Astrocyte (in vitro differentiated cells and primary cell): ENCODE results near the gene RNF5. TPM values are rescaled to one million over a fixed set of nuclear protein-coding genes. Genes with fewer than 3 reads are reported as not detected.
A peak's percentile ranks its signal among the peaks of the same experiment; 100 is the strongest.

Source experiments
- DNase-seq: peaks from one replicate; pipeline ENCODE4 v3.0.0-alpha.2; 2010; ENCODE audit warnings: low read depth
- FAIRE-seq: peaks from 2 replicates; lab custom pipeline; 2011; peaks lifted over from hg19 to GRCh38; lab: Jason Lieb, UNC
- H2AFZ ChIP-seq: 2 replicates; pipeline ENCODE4 v1.6.0; 2012; ENCODE audit warnings: low read depth, low read length, inconsistent platforms
- H3K27ac ChIP-seq: 2 replicates; pipeline ENCODE4 v1.5.1; 2011; ENCODE audit warnings: low read depth, low read length, inconsistent platforms
- H3K27me3 ChIP-seq: 2 replicates; pipeline ENCODE4 v1.6.0; 2011; ENCODE audit warnings: low read length, inconsistent platforms; ENCODE audit not compliant: insufficient read depth
- H3K36me3 ChIP-seq: 2 replicates; pipeline ENCODE4 v1.5.1; 2011; ENCODE audit warnings: low read length, inconsistent platforms; ENCODE audit not compliant: insufficient read depth
- H3K4me1 ChIP-seq: 2 replicates; pipeline ENCODE4 v1.5.1; 2011; ENCODE audit warnings: low read length, inconsistent platforms; ENCODE audit not compliant: insufficient read depth
- H3K4me2 ChIP-seq: 2 replicates; pipeline ENCODE4 v1.6.0; 2012; ENCODE audit warnings: low read length, inconsistent platforms
- H3K4me3 ChIP-seq: 2 replicates; pipeline ENCODE4 v1.5.1; 2011; ENCODE audit warnings: low read depth, mild to moderate bottlenecking, low read length, inconsistent platforms; ENCODE audit not compliant: insufficient read depth
- H3K79me2 ChIP-seq: 2 replicates; pipeline ENCODE4 v1.6.0; 2012; ENCODE audit warnings: mild to moderate bottlenecking, low read length, inconsistent platforms; ENCODE audit not compliant: insufficient read depth
- H3K9ac ChIP-seq: 2 replicates; pipeline ENCODE4 v1.6.0; 2012; ENCODE audit warnings: mild to moderate bottlenecking, low read length, inconsistent platforms
- H3K9me3 ChIP-seq: 2 replicates; pipeline ENCODE4 v1.5.1; 2012; ENCODE audit warnings: low read depth, mild to moderate bottlenecking, low read length, inconsistent platforms; ENCODE audit not compliant: insufficient read depth
- H4K20me1 ChIP-seq: 2 replicates; pipeline ENCODE4 v1.6.0; 2012; ENCODE audit warnings: low read length, inconsistent platforms; ENCODE audit not compliant: insufficient read depth
- H3K27ac Mint-ChIP-seq: one replicate; pipeline ENCODE4 v1.8.0; 2021; ENCODE audit warnings: mild to moderate bottlenecking, mixed read lengths; ENCODE audit not compliant: unreplicated experiment
- H3K27me3 Mint-ChIP-seq: one replicate; pipeline ENCODE4 v1.8.0; 2021; ENCODE audit warnings: low read depth, mixed read lengths; ENCODE audit not compliant: unreplicated experiment
- H3K36me3 Mint-ChIP-seq: one replicate; pipeline ENCODE4 v1.8.0; 2021; ENCODE audit warnings: low read depth, mixed read lengths; ENCODE audit not compliant: unreplicated experiment
- H3K4me1 Mint-ChIP-seq: one replicate; pipeline ENCODE4 v1.8.0; 2021; ENCODE audit warnings: low read depth, mixed read lengths; ENCODE audit not compliant: unreplicated experiment
- H3K4me3 Mint-ChIP-seq: one replicate; pipeline ENCODE4 v1.8.0; 2021; ENCODE audit warnings: mild to moderate bottlenecking, moderate library complexity, mixed read lengths; ENCODE audit not compliant: unreplicated experiment
- H3K9me3 Mint-ChIP-seq: one replicate; pipeline ENCODE4 v1.8.0; 2021; ENCODE audit warnings: mild to moderate bottlenecking, mixed read lengths; ENCODE audit not compliant: unreplicated experiment
- CTCF ChIP-seq: IDR thresholded peaks from 2 replicates; pipeline ENCODE4 v1.5.1; 2011; ENCODE audit warnings: low read depth, mild to moderate bottlenecking, inconsistent platforms, low read length, moderate library complexity; ENCODE audit not compliant: insufficient read depth
- EZH2 ChIP-seq: IDR thresholded peaks from 2 replicates; pipeline ENCODE4 v1.6.1; 2012; ENCODE audit warnings: mild to moderate bottlenecking, low read length, inconsistent platforms; ENCODE audit not compliant: insufficient read depth
- total RNA-seq: library from RNA; stranded (reverse); gene quantifications from 2 replicates; pipeline ENCODE4 v1.2.1, GENCODE V29; 2021

RNF5 gene
- total RNA-seq, 1 donor from 2014 or later = 59.0 TPM

GRCh38 chr6:32146687-32147086, 31.5 kb upstream of the RNF5 start:
- Histone ChIP-seq H2AFZ (no peak overlapping the region), H3K4me2 (no peak overlapping the region), H3K79me2 (no peaks in the 10 kb centered on the region), H4K20me1 (no peaks in the 10 kb centered on the region), H3K9ac (no peak overlapping the region), H3K9me3 (no peaks in the 10 kb centered on the region), H3K36me3 (no peaks in the 10 kb centered on the region), H3K4me3 (no peak overlapping the region), H3K27ac (no peak overlapping the region), H3K4me1 (no peaks in the 10 kb centered on the region), H3K27me3 (peaks cover 37% of the 10 kb centered on the region)
- TF ChIP-seq CTCF = no peak
- no peak for TF ChIP-seq EZH2
- peak overlapping the region; percentile 4 for H3K4me3 Mint-ChIP-seq
- peaks cover 33% of the 10 kb centered on the region for H3K27me3 Mint-ChIP-seq
- DNase-seq (no peak), FAIRE-seq (no peak)
- peaks cover 6% of the 10 kb centered on the region for H3K36me3 Mint-ChIP-seq
- H3K9me3 Mint-ChIP-seq = peaks cover 9% of the 10 kb centered on the region
- H3K4me1 Mint-ChIP-seq = peaks cover 17% of the 10 kb centered on the region
- H3K27ac Mint-ChIP-seq = peak overlapping the region; percentile 94

GRCh38 chr6:32147401-32148132, 30.6 kb upstream of the RNF5 start:
- Histone ChIP-seq H3K9me3 (no peaks in the 10 kb centered on the region), H4K20me1 (no peaks in the 10 kb centered on the region), H3K4me3 (no peak overlapping the region), H3K4me2 (peak overlapping the region; percentile 66), H3K27me3 (peaks cover 37% of the 10 kb centered on the region), H3K79me2 (no peaks in the 10 kb centered on the region), H3K9ac (no peak overlapping the region), H3K27ac (no peak overlapping the region), H3K4me1 (peaks cover 7% of the 10 kb centered on the region), H3K36me3 (no peaks in the 10 kb centered on the region), H2AFZ (no peak overlapping the region)
- Mint-ChIP-seq H3K4me3 (no peak overlapping the region), H3K4me1 (peaks cover 15% of the 10 kb centered on the region), H3K9me3 (peaks cover 9% of the 10 kb centered on the region), H3K36me3 (peaks cover 6% of the 10 kb centered on the region), H3K27ac (peak overlapping the region; percentile 53), H3K27me3 (peaks cover 33% of the 10 kb centered on the region)
- TF ChIP-seq CTCF = no peak
- DNase-seq = no peak
- FAIRE-seq = no peak
